Measurements from ENCODE around the gene ROR2.

GRCh38 chr9:91664663-91665062 lies 285.4 kb downstream of the ROR2 start:
- TF ChIP-seq, protein P1, sequence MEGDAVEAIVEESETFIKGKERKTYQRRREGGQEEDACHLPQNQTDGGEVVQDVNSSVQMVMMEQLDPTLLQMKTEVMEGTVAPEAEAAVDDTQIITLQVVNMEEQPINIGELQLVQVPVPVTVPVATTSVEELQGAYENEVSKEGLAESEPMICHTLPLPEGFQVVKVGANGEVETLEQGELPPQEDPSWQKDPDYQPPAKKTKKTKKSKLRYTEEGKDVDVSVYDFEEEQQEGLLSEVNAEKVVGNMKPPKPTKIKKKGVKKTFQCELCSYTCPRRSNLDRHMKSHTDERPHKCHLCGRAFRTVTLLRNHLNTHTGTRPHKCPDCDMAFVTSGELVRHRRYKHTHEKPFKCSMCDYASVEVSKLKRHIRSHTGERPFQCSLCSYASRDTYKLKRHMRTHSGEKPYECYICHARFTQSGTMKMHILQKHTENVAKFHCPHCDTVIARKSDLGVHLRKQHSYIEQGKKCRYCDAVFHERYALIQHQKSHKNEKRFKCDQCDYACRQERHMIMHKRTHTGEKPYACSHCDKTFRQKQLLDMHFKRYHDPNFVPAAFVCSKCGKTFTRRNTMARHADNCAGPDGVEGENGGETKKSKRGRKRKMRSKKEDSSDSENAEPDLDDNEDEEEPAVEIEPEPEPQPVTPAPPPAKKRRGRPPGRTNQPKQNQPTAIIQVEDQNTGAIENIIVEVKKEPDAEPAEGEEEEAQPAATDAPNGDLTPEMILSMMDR (IDR thresholded peaks at IDR 0.05), result no peak
- TF ChIP-seq ZFX (IDR thresholded peaks at IDR 0.05; ENCODE audit: borderline replicate concordance), result no peak

Measured in 22Rv1 (cell line).